HG03135 (cell line): ENCODE data around the gene CCL17.
"Not testable (repeated sequence)": the region's sequence is repeated elsewhere in the genome, so short reads cannot be mapped to it uniquely, and the experiment has no call there.

ENCODE experiments used
- ATAC-seq: cut with Tn5 transposase; IDR thresholded peaks from one replicate; pipeline ENCODE4 v1.9.1; 2021; ENCODE audit warnings: mild to moderate bottlenecking, moderate library complexity; ENCODE audit not compliant: unreplicated experiment

CCL17 gene

GRCh38 chr16:57427824-57428223, 23.3 kb downstream of the CCL17 start:
- ATAC-seq = no peak

DNA sequence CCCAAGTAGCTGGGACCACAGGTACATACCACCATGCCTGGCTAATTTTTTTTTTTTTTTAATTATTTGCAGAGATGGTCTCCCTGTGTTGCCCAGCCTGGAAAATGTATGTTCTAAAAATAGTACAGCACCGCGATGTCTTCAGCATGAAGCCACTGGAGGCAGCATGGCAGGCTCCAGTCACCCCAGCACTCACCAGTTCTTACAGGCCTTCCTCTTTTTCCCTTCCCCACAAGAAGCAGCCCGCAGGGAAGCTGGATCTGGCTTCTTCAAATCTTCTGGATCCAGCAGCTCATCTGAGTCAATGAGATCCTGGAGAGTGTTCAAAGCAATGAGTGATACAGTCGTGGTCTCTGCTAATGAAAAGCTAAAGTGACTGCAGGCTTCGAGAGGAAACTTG, 26.4 kb downstream of the CCL17 start:
- no peak for ATAC-seq

- no peak for ATAC-seq
Measured at GRCh38 chr16:57432505-57432904, 27.9 kb downstream of the CCL17 start.

DNA sequence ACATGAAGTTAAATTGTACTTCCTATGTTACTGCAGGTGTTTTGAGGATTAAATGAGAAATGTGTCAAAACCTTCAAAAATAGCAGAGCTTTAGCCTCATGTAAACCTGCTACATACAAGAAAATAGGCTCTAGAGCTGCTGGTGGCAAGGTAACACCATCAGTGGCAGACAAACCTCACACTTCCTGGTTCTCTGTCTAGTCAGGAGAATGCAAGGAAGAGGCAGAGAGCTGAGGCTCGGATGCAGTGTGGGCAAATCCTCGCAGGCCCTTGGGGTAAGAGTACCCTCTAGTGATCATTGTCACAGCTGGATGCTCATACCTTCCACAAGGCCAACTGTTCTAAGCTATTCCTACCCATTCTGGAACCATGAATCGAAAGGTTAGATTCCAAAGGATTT, 28.4 kb downstream of the CCL17 start:
- no peak for ATAC-seq

DNA sequence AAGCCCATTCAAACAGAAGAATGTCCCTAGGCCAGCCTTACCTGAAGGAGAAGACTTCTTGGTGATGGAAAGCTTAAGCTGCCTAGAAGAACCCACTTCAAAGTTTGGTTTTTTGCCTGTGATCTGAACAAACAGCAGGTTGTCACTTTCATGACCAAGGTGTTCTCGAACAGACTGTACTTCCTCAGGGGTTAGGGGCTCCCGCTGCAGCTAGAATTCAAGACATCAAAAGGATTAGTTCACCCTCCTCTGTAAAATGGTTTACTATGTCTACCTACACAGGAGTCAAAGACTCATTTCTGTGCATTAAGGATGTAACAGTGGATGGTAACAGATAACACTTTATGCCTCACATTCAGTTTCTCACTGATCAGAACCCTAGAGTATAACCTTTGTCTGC, 29.4 kb downstream of the CCL17 start:
- ATAC-seq = no peak

DNA sequence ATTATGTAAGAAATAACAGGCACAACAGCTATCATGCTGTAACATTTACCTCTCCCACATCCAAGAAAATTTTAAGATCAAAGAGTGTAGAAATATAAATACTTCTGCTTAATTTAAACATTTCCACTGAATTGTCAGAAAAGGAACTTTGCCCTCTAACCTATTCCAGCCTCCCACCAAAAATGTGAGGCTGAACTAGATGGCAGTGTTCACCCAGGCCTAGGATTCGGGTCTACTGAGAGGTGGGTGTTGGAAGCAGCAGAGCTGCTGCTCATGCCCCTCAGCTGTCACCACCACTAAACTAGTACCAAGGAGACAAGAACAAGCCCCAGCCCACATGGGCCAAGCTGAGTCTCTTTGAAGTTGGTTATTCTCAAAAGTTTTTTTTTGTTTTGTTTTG, 31.3 kb downstream of the CCL17 start:
- ATAC-seq = no peak

- ATAC-seq = not testable (repeated sequence)
Measured at GRCh38 chr16:57439947-57440346, 35.4 kb downstream of the CCL17 start.

DNA sequence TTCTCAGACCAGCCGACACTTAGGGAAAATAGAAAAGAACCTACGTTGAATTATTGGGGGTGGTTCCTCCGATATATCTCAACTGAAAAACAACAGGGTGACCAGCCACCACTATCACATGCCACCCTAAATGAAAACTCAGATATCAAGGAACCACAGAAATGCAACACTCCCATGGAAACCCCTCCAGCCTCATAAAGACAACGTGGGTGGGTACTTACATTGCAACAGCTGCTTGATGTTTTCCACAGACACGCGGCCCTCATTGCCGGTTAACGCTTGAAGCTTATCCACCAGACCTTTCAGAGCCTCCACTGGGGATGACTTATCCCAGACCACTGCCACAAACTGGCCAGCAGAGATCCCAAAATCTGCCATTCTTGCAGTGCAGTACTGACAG, 36.0 kb downstream of the CCL17 start:
- not testable (repeated sequence) for ATAC-seq

- no peak for ATAC-seq
Measured at GRCh38 chr16:57444711-57445110, 40.1 kb downstream of the CCL17 start.

DNA sequence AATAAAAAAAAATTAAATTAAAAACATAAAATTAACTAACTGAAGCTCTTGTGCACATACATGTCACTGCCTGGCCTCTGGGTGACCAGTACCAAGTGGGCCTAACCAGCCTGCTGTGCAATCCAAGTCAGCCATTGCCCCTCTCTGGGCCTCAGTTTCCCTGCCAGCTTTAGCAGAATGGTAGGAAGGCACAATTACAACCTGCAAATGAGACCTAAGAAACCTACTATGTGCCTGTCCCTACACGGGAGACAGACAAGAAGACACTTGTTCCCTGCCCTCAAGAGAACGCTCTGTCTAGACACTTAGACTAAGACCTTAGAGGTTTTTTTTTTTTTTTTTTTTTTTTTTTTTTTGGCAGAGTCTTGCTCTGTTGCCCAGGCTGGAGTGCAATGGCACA, 40.9 kb downstream of the CCL17 start:
- no peak for ATAC-seq

DNA sequence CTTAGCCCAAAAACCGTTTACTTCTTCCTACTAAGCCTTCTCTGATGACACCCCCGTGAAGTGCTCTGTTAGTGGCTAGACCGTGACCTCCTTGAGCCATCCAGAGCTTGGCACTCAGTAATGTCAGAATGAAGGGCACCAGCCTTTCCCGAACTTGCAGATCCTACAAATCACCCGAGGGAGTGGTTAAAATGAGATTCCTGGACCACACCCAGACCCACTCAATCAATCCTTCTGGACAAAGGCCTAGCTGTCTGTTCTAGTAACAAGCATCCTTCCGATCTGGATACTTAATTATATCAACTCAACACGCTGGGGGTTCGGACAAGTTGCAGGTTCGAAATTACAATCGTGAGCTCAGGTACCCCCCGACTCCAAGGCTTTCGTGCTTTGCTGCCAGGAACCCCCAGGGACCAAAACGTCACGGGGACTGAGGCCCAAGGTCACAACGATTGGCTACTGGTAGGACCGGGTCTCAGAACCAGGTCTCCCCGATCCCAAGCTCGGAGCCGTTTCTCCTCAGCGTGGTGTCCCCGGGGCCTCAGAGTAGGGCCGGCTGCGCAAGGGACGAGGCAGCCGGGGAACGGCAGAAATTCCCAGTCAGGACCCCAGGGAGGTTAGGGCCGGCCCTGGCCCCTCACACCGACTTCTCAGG, 42.1 kb downstream of the CCL17 start:
- peak; percentile 34 for ATAC-seq

DNA sequence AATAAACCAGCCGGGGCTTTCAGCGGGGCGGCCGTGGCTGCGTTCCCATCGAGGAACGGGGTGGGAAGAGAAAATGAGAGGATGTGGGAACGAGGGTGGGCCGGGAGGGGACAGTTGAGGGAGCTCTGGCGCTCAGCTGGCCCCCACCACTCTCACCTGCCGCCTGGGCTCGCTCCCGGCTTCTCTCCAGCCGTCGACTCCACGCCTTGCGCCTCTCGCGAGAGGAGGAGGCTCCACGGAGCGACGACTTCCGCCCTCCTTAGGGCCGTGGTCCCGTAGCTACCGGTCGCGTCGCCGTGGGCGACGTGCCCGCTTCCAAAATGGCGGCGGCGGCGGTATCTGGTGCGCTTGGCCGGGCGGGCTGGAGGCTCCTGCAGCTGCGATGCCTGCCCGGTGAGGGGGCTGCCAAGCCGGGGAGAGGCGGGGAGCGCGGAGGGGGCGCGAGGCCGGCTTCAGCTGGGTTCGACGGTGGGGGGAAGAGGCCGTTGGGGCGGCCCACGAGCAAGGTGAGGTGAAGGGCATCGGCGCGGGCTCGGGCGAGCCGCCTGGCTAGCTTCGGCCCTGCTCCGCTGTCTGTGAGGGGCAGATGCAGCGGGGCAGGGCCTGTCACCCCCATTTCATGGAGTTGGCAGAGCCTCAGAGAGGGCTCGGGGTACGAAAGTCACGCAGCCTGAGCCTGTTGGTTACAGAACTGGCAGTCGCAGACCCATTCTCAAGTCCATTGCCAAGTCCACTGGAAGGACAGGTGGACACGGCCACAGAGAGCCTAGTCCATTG, 42.8 kb downstream of the CCL17 start, which contains the start of the genes CIAPIN1 and COQ9:
Gene CIAPIN1, minus strand, starts transcription at position 200 of the 777 bp plus-strand sequence. CDS start 6,457 bp downstream, outside the sequence.
Gene COQ9, plus strand, starts transcription at position 294 of the 777 bp plus-strand sequence. Its CDS starts 27 bp downstream, at position 321.
- peak; percentile 97 for ATAC-seq

DNA sequence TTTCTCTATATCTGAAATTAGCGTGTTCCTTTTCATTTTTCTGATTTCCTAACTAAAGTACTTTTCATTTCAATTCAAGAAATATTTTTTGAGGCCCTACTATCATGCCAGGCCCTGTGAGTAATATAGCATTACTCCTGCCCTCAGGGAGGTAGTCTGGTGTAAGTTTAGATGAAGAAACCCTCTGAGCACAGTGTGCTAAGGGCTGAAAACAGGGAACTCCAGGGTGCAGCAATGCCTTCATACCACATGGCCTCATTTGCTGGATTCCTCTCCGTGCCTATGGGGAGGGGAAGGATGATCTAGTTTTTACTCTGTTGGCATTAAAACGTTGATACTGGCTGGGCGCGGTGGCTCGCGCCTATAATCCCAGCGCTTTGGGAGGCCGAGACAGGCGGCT, 47.5 kb downstream of the CCL17 start:
- no peak for ATAC-seq

DNA sequence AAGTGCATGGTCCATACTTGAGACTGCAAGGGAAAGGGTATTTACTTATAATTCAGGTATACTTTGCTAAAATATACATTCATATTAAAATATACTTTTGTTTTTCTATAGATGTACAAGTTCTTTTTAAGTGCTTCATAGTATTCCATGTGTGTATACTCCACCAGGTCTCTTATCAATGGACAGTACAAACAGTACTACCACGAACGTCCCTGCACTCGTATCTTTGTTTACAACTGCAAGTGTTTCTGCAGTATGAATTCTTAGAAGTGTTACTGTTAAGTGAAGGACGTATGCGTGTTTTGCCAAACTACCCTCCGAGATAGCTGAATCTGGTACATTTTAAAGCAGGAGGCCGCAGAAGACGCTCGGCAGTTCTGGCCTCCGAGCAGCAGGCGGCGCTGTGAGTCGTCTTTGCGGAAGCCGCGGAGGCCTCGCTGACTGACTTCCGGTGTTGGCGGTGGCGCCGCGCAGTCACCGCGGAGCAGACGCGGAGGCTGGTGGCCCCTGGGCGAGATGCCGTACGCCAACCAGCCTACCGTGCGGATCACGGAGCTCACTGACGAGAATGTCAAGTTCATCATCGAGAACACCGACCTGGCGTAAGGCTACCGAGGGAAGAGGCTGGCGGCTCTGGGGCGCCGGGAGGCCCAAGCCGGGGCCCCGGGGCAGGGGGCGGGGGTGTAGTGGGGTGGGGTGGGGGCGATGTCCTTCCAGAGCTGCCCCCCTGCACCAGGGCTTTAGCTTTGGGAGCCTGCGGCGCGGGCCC, 57.8 kb downstream of the CCL17 start, which contains the start of gene POLR2C:
Gene POLR2C, plus strand, starts transcription at position 471 of the 769 bp plus-strand sequence. Its CDS starts 46 bp downstream, at position 517.
- peak; percentile 83 for ATAC-seq

- no peak for ATAC-seq
Measured at GRCh38 chr16:57462978-57463362, 58.4 kb downstream of the CCL17 start.

- ATAC-seq = no peak
Measured at GRCh38 chr16:57464523-57464922, 60.0 kb downstream of the CCL17 start.
